ENCODE measurements around the gene KIF13A.
"Not testable (repeated sequence)": the region's sequence is repeated elsewhere in the genome, so short reads cannot be mapped to it uniquely, and the experiment has no call there.

The KIF13A gene

DNA sequence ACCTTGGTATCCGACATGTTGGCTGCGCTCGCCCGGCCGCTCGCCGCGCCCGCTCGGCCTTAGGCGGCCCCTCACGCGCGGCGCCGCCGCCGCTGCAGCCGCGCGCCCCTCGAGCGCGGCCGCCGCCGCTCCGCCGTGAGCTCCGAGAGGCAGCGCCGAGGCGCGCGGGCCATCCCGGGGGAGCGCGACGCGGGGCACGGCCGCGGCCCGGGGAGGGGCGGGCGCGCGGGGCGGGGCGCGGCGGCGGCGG is at the start of gene KIF13A:
Gene KIF13A, minus strand, starts transcription at position 189 of the 250 bp plus-strand sequence. Its CDS starts 172 bp downstream, at position 17.
- DNase-seq (ENCODE audit: low read depth in 2 of 2) = no peak

DNA sequence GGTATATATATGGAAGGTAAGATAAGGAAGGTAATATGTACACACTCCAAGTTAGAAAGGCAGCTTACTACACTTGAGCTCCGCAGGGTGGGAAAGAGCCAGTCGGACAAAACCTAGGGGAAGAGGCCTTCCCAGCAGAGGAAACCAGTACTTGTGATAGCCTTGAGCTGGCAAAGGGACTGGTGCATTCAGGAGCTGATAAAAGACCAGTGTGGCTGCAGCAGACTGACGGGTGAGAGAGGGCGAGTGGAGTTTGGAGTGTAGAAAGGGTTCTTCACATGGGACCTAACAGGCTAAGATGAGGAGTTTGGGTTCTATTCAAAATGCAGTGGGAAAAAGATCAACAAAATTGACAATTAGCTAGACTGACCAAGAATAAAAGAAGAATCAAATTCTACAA is 49.3 kb upstream of the KIF13A start:
- DNase-seq (ENCODE audit: low read depth in 2 of 2) = no peak

DNA sequence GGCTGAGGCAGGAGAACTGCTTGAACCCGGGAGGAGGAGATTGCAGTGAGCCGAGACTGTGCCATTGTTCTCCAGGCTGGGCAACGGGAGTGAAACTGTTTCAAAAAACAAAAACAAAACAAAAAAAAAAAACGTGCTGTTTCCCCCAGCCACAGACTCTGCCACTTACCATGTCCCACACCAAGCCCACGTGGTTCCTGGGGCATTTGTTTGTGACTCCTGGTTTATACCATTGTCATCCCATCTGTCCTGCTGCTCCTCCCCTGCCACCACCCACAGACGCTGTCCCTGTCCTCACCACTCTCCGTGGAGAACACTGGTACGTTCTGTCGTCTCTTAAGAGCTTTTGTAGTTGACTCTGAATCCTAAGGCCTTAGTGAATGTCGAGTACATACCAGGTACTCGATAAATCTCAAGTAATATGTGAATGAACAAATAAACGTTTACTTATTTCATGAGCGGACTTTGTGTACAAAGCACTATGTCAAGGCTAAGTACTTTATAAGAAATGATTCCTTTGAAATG is 48.0 kb upstream of the KIF13A start:
- DNase-seq (ENCODE audit: low read depth in 2 of 2) = no peak

DNA sequence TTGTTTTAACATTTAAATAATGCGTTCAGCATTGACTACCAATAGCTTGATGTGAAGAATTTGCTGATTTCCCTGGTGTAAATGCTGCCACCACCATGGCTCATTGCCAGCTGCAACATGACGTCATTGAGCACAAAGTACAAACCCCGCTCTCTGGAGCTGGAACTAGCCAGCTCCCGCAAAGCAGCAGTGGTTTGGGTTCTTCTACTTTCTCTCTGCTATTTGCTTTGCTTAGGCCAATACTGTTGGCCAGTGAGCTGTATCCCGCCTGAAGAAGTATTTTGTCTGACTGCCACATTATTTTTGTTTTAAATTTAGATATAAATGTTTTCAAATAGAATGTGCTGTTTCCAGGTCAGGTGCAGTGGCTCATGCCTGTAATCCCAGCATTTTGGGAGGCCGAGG is 47.4 kb upstream of the KIF13A start:
- no peak for DNase-seq (ENCODE audit: low read depth in 2 of 2)

DNA sequence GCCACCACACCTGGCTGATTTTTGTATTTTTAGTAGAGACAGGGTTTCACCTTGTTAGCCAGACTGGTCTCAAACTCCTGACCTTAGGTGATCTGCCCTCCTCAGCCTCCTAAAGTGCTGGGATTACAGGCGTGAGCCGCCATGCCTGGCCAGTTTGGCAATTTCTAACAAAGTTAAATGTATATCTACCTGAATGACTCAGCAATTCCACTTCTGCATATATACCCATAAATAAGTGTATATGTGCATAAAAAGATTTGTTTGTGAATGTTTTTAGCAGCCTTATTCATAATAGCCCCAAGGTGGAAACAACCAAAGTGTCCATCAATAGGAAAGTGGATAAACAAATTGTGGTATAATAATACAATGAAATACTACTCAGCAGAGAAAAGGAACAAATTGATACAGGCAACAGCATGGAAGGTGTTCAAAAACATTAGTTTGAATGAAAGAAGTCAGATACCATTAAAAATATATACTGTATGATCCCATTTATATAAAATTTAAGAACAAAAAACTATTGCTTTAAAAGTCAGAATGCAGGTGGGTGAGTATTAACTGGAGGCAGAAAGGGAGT is 44.3 kb upstream of the KIF13A start:
- no peak for DNase-seq (ENCODE audit: low read depth in 2 of 2)

DNA sequence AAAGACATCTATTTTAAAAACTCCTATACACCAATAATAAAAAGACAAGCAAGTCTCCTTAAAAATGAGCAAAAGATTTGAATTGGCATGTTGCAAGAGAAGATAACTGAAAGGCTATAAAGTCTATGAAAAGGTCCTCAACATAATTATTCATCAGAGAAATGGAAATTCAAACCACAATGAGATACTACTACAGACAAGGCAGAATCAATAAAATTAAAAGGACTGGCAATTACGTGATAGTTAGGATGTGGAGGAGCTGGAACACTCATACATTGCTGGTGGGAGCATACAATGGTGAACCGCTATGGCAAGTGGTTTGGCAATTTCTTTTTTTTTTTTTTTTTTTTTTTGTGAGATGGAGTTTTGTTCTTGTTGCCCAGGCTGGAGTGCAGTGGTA is 43.8 kb upstream of the KIF13A start:
- DNase-seq (ENCODE audit: low read depth in 2 of 2) = no peak

DNA sequence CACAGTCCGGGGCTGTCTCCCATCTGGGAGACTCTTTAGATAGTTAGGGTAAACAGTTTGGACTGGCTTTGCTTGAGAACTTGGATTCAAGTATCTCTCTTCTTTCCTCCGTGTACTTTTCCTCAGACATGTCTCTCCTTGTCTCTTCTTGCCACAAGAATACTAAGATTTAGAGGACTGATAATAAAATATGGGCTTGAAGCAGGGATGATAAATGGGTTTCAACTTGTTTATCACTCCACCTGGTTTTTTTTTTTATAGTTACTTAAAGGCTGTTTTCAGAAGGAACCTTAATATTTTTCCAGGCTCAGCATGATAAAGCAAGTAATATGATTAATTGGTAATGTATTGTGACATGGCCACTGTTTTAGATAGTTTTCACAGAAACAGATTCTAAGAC is 40.9 kb upstream of the KIF13A start:
- DNase-seq (ENCODE audit: low read depth in 2 of 2) = no peak

DNA sequence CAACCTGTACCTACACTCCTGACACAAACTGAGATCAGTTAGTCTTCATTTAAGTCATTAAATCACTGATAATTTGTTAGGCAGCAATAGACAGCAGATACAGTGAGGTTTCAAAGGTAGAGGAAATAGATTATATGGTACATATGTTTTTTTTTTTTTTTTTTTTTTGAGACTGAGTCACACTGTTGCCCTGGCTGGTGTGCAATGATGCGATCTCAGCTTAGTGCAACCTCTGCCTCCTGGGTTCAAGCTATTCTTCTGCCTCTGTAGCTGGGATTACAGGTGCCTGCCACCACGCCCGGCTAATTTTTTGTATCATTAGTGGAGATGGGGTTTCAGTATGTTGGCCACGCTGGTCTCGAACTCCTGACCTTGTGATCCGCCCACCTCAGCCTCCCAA is 38.2 kb upstream of the KIF13A start:
- DNase-seq (ENCODE audit: low read depth in 2 of 2) = no peak

DNA sequence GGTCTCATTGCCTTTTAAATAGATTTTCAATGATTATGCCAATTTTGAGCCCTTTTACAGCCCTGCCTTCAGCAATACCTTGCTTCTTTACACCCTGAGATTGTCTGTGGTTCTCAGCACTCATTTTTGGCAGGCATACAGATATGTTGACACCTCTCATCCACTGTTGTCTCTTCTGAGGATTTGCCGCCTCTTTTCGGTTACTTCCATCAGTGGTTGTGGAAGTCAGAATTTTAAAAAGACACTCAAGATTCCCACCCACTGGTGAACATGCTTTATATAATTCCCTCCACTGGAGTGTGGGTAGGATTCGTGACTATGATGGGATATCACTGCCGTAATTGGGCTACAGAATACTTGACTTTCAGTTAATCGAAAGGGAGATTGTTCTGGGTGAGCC is 37.4 kb upstream of the KIF13A start:
- DNase-seq (ENCODE audit: low read depth in 2 of 2) = no peak

DNA sequence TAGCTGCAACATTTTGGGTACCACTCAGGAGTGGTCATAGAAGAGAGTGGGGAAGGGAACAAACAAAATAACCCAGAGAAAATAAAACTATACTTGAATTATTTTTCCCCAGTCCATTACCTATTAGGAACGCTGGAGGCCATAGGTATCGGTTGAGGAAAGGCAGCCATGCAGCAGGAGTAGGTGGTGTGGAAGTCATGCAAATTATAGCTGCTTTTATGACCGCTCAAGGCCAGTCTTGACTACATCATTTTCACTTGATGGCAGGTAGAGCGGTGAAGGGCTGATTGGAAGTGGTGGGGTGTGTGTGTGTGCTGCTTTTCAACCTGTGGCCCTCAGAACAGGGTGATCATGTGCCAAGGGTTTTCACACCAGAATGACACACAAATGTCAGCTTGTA is 36.5 kb upstream of the KIF13A start:
- DNase-seq (ENCODE audit: low read depth in 2 of 2) = no peak

DNA sequence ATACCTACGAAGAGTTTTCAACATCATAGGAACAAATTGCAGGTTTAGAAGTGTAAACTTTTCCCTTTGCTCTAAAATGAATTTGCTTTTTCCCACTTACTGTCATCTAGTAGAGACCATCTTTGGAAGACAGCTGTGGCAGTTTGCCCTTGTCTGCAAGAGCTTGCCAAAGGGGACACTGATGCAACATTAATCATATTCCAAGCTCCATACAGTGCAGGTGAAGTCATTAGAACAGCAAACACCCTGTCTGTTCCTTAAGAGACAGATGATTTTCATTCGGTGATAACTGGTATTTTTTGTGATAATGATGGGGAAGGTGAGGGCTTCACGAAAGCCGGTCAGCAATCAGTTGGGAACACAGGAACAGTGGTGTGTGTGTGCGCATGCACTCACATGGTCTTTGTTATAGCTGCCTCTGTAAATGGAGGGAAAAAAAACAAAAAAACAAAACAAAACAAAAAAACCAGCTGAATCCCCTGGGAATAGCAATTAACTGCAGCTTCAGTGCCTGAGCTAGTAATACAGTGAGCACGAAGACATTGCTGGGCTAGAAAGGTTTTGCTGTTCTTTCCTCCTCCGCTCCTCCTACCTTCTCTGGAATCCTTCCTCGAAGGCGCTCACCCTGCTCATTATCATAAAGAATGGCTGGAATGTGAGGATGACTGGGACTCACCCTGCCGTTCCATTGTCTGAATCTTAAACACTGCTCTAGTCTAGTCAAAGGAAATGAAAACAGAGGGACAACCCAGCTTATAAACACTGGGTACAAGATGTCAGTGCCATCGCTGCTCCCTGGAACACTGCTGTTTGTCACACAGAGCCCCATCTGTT is 35.2 kb upstream of the KIF13A start:
- no peak for DNase-seq (ENCODE audit: low read depth in 2 of 2)

DNA sequence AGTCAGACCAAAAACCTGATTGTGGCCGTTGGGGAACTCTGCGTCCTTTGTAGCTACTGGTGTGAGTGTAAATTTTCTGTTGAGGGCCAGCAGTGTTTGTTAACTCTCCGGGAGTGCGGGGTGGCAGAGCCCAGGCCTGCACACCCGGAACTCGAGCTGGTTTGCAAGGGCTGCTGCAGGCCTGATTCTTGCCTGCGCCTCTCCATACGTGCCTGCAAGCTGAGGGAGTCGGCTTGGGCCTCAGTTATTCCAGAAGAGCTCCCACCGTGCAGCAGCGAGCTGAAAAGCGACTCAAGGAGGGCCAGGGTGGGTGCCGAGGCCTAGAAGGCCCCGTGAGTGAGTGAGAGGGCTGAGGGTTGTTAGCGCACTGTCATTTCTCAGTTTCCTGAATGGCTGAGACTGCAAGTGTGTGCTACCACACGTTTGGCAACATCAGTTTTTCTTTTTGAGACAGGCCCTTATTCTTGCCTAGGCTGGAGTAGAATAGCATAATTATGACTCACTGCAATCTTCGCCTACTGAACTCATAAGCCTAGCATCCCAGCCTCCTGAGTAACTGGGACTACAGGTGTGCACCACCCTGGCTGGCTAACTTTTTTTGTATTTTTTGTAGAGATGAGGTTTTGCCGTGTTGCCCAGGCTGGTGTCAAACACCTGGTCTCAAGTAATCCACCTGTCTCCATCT is 33.9 kb upstream of the KIF13A start:
- no peak for DNase-seq (ENCODE audit: low read depth in 2 of 2)

DNA sequence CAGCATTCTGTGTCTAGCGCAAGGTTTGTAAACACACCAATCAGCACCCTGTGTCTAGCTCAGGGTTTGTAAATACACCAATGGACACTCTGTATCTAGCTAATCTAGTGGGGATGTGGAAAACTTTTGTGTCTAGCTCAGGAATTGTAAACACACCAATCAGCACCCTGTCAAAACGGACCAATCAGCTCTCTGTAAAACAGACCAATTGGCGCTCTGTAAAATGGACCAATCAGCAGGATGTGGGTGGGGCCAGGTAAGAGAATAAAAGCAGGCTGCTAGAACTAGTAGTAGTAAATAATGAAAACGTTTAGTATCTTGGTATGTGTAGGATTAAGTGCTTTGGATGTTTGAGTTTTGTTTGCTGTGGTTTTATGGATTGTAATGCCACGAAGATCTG is 33.1 kb upstream of the KIF13A start:
- not testable (repeated sequence) for DNase-seq (ENCODE audit: low read depth in 2 of 2)

DNA sequence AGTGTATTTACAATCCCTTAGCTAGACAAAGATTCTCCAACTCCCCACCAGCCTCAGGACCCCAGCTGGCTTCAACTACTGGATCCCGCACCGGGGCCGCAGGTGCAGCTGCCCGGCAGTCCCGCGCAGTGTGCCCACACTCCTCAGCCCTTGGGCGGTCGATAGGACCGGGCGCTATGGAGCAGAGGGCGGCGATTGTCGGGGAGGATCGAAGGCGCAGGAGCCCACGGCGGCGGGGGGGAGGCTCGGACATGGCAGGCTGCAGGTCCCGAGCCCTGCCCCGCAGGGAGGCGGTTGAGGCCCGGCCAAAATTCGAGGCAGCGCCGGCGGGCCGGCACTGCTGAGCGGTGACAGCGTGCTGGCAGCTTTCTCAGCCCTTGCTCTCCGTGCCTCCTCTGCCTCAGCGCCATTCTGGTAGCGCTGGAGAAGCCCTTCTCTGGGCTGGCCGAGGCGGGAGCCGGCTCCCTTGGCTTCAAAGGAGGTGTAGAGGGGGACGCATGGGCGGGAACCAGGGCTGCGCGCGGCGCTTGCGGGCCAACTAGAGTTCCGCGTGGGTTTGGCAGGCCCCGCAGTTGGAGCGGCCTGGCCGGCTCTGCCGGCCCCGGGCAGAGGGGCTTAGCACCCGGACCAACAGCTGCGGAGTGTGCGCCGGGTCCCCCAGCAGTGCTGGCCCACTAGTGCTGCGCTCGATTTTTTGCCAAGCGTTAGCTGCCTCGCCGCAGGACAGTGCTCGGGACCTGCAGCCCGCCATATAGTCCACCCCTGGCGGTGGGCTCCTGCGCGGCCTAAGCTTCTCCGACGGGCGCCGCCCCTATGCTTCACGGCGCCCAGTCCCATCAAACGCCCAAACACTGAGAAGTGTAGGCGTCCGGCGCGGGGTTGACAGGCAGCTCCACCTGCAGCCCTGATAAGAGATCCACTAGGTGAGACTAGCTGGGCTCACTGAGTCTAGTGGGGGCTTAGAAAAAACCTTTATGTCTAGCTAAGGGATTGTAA is 32.4 kb upstream of the KIF13A start:
- no peak for DNase-seq (ENCODE audit: low read depth in 2 of 2)

DNA sequence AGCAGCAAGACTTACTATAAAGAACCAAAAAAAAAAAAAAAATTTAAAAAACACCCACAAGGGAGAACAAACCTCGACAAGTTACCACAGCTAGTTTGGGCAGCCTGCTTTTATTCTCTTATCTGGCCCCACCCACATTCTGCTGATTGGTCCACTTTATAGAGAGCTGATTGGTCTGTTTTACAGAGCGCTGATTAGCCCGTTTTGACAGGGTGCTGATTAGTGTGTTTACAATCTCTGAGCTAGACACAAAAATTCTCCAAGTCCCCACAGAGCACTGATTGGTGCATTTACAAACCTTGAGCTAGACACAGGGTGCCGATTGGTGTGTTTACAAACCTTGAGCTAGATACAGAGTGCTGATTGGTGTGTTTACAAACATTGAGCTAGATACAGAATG is 31.7 kb upstream of the KIF13A start:
- DNase-seq (ENCODE audit: low read depth in 2 of 2) = not testable (repeated sequence)

DNA sequence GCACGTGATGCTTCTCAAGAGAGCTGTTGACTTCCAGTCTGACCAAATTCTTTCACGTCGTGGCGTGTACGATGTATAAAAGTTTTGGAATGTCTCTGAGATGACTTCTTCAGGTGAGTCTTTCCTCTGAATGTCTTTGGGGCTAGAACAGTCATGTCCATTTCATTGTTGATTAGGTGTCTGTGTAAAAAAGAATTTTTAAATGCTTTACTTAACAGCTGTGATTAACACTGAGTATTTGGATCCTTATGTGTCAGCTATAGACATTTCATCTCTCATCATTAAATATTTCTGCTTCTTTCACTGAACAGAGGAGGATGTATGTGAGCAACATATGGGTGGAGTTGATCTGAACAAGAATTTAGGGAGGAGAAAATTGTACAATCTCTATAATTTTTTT is 29.3 kb upstream of the KIF13A start:
- DNase-seq (ENCODE audit: low read depth in 2 of 2) = no peak

DNA sequence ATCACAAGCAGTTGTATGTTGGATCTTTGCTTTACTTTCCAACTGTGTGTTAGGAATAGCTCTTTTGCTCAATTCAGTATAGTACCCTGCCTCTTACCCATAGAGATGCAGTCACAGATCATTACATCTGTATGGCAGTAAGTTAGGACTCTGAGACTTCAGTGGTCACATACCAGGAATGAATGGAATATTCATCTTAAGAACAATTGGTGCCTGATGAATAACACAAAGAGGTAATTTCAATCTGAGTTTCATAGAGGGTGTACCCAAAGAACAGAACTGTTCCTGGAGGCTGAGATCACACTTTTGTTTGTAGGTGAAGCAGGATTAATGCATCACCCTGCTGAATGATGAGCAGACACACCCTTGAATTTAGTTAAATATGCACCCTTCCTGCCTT is 28.7 kb upstream of the KIF13A start:
- no peak for DNase-seq (ENCODE audit: low read depth in 2 of 2)

DNA sequence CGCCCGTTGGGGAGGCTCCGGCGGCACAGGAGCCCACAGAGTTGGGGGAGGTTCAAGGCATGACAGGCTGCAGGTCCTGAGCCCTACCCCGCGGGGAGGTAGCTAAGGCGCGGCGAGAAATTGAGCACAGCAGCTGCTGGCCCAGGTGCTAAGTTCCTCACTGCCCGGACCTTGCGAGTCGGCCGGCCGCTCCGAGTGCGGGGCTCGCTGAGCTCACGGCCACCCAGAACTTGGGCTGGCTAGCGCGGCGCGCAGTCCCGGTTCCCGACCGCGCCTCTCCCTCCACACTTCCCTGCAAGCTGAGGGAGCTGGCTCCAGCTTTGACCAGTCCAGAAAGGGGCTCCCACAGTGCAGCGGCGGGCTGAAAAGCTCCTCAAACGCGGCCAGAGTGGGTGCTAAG is 23.9 kb upstream of the KIF13A start:
- DNase-seq (ENCODE audit: low read depth in 2 of 2) = no peak

DNA sequence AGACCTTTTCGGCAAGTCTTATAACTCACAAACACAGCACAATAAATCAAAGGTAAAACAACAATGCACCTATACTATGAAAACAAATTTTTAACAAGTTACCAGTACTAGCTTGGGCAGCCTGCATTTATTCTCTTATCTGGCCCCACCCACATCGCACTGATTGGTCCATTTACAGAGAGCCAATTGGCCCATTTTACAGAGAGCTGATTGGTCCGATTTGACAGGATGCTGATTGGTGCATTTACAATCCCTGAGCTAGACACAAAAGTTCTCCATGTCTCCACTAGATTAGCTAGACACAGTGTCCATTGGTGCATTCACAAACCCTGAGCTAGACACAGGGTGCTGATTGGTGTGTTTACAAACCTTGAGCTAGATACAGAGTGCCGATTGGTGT is 23.1 kb upstream of the KIF13A start:
- not testable (repeated sequence) for DNase-seq (ENCODE audit: low read depth in 2 of 2)

DNA sequence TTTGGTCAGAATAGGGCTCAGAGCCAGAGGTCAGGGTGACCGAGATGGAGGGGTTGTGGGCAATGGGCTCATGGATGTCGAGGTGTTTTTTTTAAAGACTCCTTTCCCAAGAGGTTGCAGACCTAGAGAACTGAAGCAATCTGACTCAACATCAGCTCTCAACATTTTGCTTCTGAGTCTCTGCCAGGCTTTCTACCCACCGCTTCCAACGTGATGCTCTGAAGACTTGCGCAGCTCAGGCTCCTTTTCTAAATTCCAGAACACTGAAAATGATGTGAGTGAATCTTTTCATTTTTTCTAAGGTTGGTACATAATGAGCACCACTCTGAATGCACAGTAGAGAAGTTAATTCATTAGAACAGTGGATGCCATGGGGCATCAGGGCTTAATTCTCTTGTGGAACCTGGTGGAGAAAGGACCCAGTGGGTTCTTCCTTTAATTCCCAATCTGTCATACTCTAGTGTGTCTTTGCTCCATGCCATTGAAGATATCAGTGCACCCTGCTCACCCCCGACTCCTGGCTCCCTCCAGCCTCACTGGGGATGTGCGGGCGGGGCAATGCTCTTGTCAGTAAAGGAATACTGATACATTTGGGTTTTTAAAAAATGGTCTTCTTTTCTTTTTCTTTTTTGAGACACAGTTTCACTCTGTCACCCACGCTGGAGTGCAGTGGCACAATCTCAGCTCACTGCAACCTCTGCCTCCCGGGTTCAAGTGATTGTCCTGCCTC is 17.0 kb upstream of the KIF13A start:
- no peak for DNase-seq (ENCODE audit: low read depth in 2 of 2)

DNA sequence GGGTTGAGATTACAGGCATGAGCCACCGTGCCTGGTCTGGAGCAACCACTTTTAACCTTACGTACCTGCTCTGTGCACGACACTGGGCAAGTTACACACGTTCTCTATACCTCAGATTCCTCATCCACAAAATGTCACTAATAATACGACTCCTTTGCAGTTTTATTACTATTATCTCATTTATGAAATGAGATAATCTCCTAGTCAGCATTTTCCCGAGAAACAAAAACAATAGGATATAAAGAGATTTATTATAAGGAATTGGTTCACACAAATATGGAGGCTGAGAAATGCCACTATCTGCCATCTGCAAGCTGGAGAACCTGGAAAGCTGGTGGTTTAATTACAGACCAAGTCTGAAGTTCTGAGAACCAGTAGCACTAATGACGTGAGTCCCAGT is 12.0 kb upstream of the KIF13A start:
- no peak for DNase-seq (ENCODE audit: low read depth in 2 of 2)
